Ishikawa (cell line): ENCODE data around the gene ALOX5.

Experiments
- CEBPB ChIP-seq: IDR thresholded peaks from 2 replicates; pipeline ENCODE4 v1.6.1; 2012
- CREB1 ChIP-seq: IDR thresholded peaks from 2 replicates; pipeline ENCODE4 v1.6.1; 2012; ENCODE audit warnings: low read depth
- EGR1 ChIP-seq: IDR thresholded peaks from 2 replicates; pipeline ENCODE4 v1.6.1; 2012
- EP300 ChIP-seq: IDR thresholded peaks from 2 replicates; pipeline ENCODE4 v1.6.1; 2012; ENCODE audit warnings: borderline replicate concordance
- FOXM1 ChIP-seq: IDR thresholded peaks from 2 replicates; pipeline ENCODE4 v1.6.1; 2012; ENCODE audit warnings: low read depth, borderline replicate concordance
- NFIC ChIP-seq: IDR thresholded peaks from 2 replicates; pipeline ENCODE4 v1.6.1; 2012
- RAD21 ChIP-seq: IDR thresholded peaks from 2 replicates; pipeline ENCODE4 v1.6.1; 2012; ENCODE audit warnings: low read depth
- REST ChIP-seq: IDR thresholded peaks from 2 replicates; pipeline ENCODE4 v1.6.1; 2012; ENCODE audit warnings: low read depth, mild to moderate bottlenecking
- TAF1 ChIP-seq: IDR thresholded peaks from 2 replicates; pipeline ENCODE4 v1.6.1; 2012; ENCODE audit warnings: low read depth, mild to moderate bottlenecking
- TCF12 ChIP-seq: IDR thresholded peaks from 2 replicates; pipeline ENCODE4 v1.6.1; 2012; ENCODE audit warnings: low read depth
- TEAD4 ChIP-seq: IDR thresholded peaks from 2 replicates; pipeline ENCODE4 v1.6.1; 2012
- YY1 ChIP-seq: IDR thresholded peaks from 2 replicates; pipeline ENCODE4 v1.6.1; 2012; ENCODE audit warnings: low read depth
- ZBTB7A ChIP-seq: IDR thresholded peaks from 2 replicates; pipeline ENCODE4 v1.6.1; 2012; ENCODE audit warnings: low read depth
- TF ChIP-seq, protein P1 (sequence below): IDR thresholded peaks from 2 replicates; pipeline ENCODE4 v1.6.1; 2012
- TF ChIP-seq, protein P2 (sequence below): IDR thresholded peaks from 2 replicates; pipeline ENCODE4 v1.6.1; 2012

Gene ALOX5

GRCh38 chr10:45376371-45376801, 2.4 kb downstream of the ALOX5 start:
- TF ChIP-seq YY1 (no peak), REST (no peak), RAD21 (no peak), TEAD4 (no peak), FOXM1 (no peak), CREB1 (no peak), EP300 (no peak), TCF12 (no peak), CEBPB (no peak), ZBTB7A (no peak), TAF1 (no peak), NFIC (no peak), EGR1 (no peak)
- TF ChIP-seq, protein P1, sequence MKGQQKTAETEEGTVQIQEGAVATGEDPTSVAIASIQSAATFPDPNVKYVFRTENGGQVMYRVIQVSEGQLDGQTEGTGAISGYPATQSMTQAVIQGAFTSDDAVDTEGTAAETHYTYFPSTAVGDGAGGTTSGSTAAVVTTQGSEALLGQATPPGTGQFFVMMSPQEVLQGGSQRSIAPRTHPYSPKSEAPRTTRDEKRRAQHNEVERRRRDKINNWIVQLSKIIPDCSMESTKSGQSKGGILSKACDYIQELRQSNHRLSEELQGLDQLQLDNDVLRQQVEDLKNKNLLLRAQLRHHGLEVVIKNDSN: no peak
- TF ChIP-seq, protein P2, sequence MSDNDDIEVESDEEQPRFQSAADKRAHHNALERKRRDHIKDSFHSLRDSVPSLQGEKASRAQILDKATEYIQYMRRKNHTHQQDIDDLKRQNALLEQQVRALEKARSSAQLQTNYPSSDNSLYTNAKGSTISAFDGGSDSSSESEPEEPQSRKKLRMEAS: no peak

- TF ChIP-seq RAD21: no peak
- TF ChIP-seq TAF1: no peak
- no peak for TF ChIP-seq CEBPB
- TF ChIP-seq TEAD4: no peak
- no peak for TF ChIP-seq ZBTB7A
- TF ChIP-seq EP300: no peak
- TF ChIP-seq CREB1: no peak
- no peak for TF ChIP-seq NFIC
- TF ChIP-seq EGR1: no peak
- TF ChIP-seq REST: no peak
- no peak for TF ChIP-seq TCF12
Observed at GRCh38 chr10:45377321-45377720, 3.3 kb downstream of the ALOX5 start.

- TF ChIP-seq ZBTB7A (no peak), YY1 (no peak), CEBPB (no peak), RAD21 (no peak), TCF12 (no peak)
Observed at GRCh38 chr10:45377858-45378257, 3.8 kb downstream of the ALOX5 start.

- TF ChIP-seq CEBPB (no peak), TAF1 (no peak), TEAD4 (no peak), TCF12 (no peak), CREB1 (no peak)
Observed at GRCh38 chr10:45378914-45379726, 5.1 kb downstream of the ALOX5 start.

DNA sequence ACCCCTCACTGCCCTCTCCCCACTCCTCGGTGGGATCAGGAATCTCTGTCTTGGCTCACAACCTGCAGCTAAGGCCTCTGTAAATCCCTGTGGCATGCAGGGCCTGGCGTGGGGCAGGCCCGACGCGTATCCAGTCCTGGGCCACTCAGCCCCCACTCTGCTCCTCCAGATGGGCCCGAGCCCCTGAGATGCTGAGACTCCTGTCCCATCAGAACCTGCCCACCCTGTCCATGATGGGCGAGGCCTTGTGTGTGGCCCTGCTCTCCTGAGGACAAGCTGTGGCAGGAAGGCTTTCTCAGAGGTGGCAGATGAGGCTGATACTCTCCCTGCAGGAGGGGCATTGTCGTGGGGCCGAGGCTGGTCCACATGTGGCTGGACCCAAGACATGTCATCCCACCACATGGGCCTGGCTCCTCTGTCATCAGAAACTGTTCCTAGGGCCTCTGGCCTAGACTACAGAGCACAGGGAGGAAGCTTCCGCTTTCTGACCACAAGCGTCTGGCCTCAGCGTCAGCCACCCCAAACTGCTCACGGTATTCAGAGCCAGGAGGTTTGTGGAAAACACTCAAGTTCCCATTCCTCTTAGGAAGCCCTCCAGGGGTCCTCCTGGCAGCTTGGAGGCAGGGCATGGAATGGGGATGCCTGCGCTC, 6.0 kb downstream of the ALOX5 start:
- TF ChIP-seq EP300 (no peak), FOXM1 (no peak), REST (no peak), YY1 (no peak), NFIC (no peak), TAF1 (no peak), RAD21 (no peak), EGR1 (no peak), TCF12 (no peak), TEAD4 (no peak), CEBPB (no peak), ZBTB7A (no peak), CREB1 (no peak)
- TF ChIP-seq, protein P1: no peak
- TF ChIP-seq, protein P2: no peak
